Measurements from ENCODE around the gene CFAP410. TPM values are rescaled to one million over a fixed set of nuclear protein-coding genes. Genes with fewer than 3 reads are reported as not detected.

CFAP410 gene
- total RNA-seq, 1 experiment from 2014 or later: 16.5 TPM

- no peak for DNase-seq
- H3K36me3 ChIP-seq (ENCODE audit: control insufficient read depth, insufficient read depth, low read length): no peaks in the 10 kb centered on the region
- H3K9me3 Mint-ChIP-seq (ENCODE audit: unreplicated experiment): no peaks in the 10 kb centered on the region
- CTCF ChIA-PET: no interaction called here
- intact Hi-C loops (cut with micrococcal nuclease; ENCODE audit: unreplicated experiment): no loop called here
- H3K4me1 Mint-ChIP-seq (ENCODE audit: low read depth, unreplicated experiment): no peaks in the 10 kb centered on the region
- no peak overlapping the region for H3K27ac Mint-ChIP-seq (ENCODE audit: unreplicated experiment)
- BruUV-seq (replicated peaks): no TSS peak
- no peak overlapping the region for H3K4me3 Mint-ChIP-seq (ENCODE audit: unreplicated experiment)
- no peaks in the 10 kb centered on the region for H3K9me3 ChIP-seq
- H3K27me3 Mint-ChIP-seq (ENCODE audit: insufficient read depth, unreplicated experiment): no peaks in the 10 kb centered on the region
- no peaks in the 10 kb centered on the region for H3K27me3 ChIP-seq (replicated peaks; ENCODE audit: control insufficient read depth, insufficient read depth, low read length)
- TF ChIP-seq CTCF (IDR thresholded peaks at IDR 0.05; ENCODE audit: insufficient read depth in 1 of 2, low read depth in 1 of 2, low read length in 1 of 2, severe bottlenecking in 1 of 2, unreplicated experiment in 1 of 2): no peak
- POLR2A ChIA-PET: no interaction called here
- no peaks in the 10 kb centered on the region for H3K4me1 ChIP-seq
- peaks cover 30% of the 10 kb centered on the region for H3K36me3 Mint-ChIP-seq (ENCODE audit: insufficient read depth, unreplicated experiment)
- H3K4me3 ChIP-seq (ENCODE audit: low read depth, low read length): no peak overlapping the region
Measured at GRCh38 chr21:44312716-44313115, 26.5 kb downstream of the CFAP410 start.

GRCh38 chr21:44312089-44312488 lies 27.1 kb downstream of the CFAP410 start:
- Histone ChIP-seq H3K27me3 (replicated peaks; ENCODE audit: control insufficient read depth, insufficient read depth, low read length) (no peaks in the 10 kb centered on the region), H3K4me1 (no peaks in the 10 kb centered on the region), H3K4me3 (ENCODE audit: low read depth, low read length) (no peak overlapping the region), H3K9me3 (no peaks in the 10 kb centered on the region), H3K36me3 (ENCODE audit: control insufficient read depth, insufficient read depth, low read length) (no peaks in the 10 kb centered on the region)
- DNase-seq: no peak
- ChIA-PET CTCF (no interaction called here), POLR2A (no interaction called here)
- H3K27ac Mint-ChIP-seq (ENCODE audit: unreplicated experiment): no peak overlapping the region
- intact Hi-C loops (cut with micrococcal nuclease; ENCODE audit: unreplicated experiment): no loop called here
- no TSS peak for BruUV-seq (replicated peaks)
- no peak for TF ChIP-seq CTCF (IDR thresholded peaks at IDR 0.05; ENCODE audit: insufficient read depth in 1 of 2, low read depth in 1 of 2, low read length in 1 of 2, severe bottlenecking in 1 of 2, unreplicated experiment in 1 of 2)
- H3K4me1 Mint-ChIP-seq (ENCODE audit: low read depth, unreplicated experiment): no peaks in the 10 kb centered on the region
- no peak overlapping the region for H3K4me3 Mint-ChIP-seq (ENCODE audit: unreplicated experiment)
- no peaks in the 10 kb centered on the region for H3K9me3 Mint-ChIP-seq (ENCODE audit: unreplicated experiment)
- no peaks in the 10 kb centered on the region for H3K27me3 Mint-ChIP-seq (ENCODE audit: insufficient read depth, unreplicated experiment)
- peaks cover 37% of the 10 kb centered on the region for H3K36me3 Mint-ChIP-seq (ENCODE audit: insufficient read depth, unreplicated experiment)

DNA sequence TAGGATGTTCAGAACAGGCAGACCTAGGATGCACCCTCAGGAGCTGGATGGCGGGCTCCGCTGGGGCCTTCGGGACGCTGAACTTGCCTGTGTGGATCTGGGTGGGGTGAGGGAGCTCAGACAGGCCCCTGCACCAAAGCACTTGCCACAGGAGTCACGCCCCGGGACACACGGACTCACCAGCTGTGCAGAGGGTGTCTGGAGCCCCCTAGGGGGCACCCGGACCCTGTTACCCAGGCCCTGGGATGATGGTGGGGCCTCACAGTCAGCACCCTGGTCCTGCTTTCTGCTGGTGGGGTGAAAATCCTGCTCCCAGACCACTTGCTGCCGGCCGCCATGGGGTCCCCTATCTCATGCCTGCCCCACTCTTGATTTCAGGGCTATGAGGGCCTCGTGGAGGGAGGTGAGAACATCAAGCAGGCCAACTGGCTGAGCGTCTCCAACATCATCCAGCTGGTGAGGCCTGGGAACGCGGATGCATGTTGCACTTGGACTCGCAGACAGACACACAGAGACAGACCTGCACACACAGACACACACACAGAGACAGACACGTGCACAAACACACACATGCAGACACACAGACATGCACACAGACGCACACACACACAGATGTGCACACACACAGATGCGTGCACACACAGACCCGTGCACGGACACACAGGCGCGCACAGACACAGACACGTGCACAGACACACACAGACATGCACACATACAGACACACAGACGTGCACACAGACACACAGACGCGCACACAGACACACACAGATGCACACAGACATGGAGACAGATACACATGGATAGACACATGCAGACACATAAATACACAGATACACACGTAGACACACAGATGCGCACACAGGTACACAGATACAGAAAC lies 28.3 kb downstream of the CFAP410 start:
- H3K9me3 ChIP-seq: no peaks in the 10 kb centered on the region
- Mint-ChIP-seq H3K36me3 (ENCODE audit: insufficient read depth, unreplicated experiment) (peaks cover 44% of the 10 kb centered on the region), H3K4me3 (ENCODE audit: unreplicated experiment) (no peak overlapping the region), H3K4me1 (ENCODE audit: low read depth, unreplicated experiment) (no peaks in the 10 kb centered on the region), H3K27ac (ENCODE audit: unreplicated experiment) (no peak overlapping the region), H3K27me3 (ENCODE audit: insufficient read depth, unreplicated experiment) (no peaks in the 10 kb centered on the region), H3K9me3 (ENCODE audit: unreplicated experiment) (no peaks in the 10 kb centered on the region)
- no peak for DNase-seq
- H3K4me3 ChIP-seq (ENCODE audit: low read depth, low read length): no peak overlapping the region
- CTCF ChIA-PET: no interaction called here
- intact Hi-C loops (cut with micrococcal nuclease; ENCODE audit: unreplicated experiment): no loop called here
- H3K4me1 ChIP-seq: no peaks in the 10 kb centered on the region
- BruUV-seq (replicated peaks): no TSS peak
- no peaks in the 10 kb centered on the region for H3K36me3 ChIP-seq (ENCODE audit: control insufficient read depth, insufficient read depth, low read length)
- POLR2A ChIA-PET: no interaction called here
- no peaks in the 10 kb centered on the region for H3K27me3 ChIP-seq (replicated peaks; ENCODE audit: control insufficient read depth, insufficient read depth, low read length)
- TF ChIP-seq CTCF (IDR thresholded peaks at IDR 0.05; ENCODE audit: insufficient read depth in 1 of 2, low read depth in 1 of 2, low read length in 1 of 2, severe bottlenecking in 1 of 2, unreplicated experiment in 1 of 2): no peak

Data from Caco-2 (cell line).